NCI-H1694 treated with DMSO at 0.1 percent for 48 hours (cell line): ENCODE data around the gene ABCA4.

ENCODE experiments used
- DNase-seq: peaks from one replicate; lab custom pipeline; 2025; lab: John Stamatoyannopoulos, UW

The ABCA4 gene

GRCh38 chr1:94104776-94105580 lies 16.0 kb downstream of the ABCA4 start:
- DNase-seq, result no peak

DNA sequence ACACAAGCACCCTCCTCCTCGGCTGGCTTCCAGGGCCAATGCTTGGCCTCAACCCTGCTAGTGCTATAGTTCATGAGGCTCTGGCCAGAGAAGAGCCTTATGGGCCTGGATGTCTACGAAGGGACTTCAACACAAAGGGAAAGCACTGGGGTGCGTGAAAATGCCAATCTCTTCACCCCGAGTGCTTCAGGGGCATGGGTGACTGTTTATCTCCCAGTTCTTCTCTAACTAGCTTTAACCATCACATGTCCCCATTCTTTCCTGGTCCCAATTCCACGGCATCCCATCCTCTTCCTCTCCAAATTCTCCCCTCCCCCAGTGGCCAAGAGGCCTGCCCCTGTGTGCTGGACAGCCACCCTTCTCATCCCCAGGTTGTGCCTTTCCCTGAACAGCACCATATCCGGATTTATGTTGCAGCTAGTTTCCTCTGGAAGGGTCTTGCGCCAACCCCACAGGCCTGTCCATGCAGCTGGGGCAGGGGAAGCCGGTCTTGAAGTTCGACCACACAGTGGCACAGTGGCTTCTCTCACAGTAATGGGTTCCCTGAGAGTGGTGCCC lies 16.7 kb downstream of the ABCA4 start:
- DNase-seq, result no peak

- DNase-seq, result no peak
Observed at GRCh38 chr1:94103608-94104007, 17.3 kb downstream of the ABCA4 start.

GRCh38 chr1:94101613-94102525 lies 19.1 kb downstream of the ABCA4 start:
- DNase-seq, result no peak

DNA sequence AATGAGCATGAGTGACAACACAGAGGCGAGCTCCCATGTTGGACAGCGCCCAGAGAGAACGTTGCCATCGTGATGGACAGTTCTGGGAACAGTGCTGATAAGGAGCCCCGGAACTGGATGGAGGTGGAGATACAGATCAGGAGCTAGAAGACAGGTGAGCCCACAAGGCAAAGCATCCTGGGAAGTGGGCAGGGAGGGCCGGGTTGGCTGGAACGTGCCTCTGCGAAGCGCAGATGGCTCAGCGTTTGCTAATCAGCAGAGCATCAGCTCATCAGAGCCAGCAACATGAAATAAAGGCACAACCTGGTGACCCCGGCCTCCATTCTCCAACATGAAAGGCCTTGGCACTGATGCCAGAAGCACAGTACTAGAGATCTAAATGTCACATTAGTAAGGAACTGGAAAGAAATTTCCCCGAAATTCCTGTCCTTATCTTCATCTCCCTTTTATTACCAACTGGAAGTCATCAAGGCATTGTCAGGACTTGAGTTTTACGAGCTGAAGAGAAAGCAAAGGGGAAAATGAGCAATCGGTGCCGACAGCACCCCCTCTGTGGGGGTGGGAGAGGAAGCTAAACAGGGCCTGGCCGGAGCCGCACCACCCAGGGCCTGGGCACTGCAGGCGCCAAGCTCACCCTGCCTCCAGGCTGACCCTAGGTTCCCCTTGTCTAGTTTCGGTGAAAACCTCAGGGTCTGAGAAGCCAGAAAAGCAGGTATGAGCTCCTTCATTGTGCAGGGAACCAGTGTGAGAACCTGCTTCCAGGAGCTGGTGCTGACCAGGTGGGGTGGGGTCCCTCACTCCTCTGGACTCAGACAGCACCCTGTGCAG lies 19.9 kb downstream of the ABCA4 start:
- no peak for DNase-seq

DNA sequence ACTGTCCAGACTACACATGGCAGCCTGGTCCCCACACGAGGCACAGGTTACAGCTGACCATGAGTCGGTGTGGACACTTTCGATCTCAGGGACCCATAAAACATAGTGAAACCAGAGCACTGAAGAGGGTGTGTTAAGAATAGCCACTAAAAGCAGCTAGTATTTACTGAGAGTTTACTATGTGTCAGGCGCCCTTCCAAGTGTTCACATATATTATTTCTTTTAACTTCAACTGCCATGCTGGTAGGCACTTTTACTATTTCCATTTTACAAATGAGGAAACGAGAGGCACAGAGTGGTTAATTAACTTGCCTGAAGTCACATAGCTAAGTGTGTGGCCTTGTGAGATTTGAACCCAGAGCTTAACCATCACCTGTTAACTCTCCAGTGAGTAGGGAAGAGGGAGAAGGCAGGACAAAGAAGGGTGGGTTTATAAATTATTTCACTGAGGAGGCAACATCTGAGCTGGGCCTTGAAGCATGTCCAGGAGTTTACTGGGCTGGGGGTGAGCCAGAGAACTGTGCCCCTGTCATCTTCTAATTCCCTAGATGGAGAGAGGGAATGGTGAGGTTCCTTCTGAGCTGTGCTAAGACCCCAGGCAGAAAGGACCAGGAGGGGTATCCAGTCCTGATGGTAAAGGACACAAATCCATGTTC lies 20.7 kb downstream of the ABCA4 start:
- DNase-seq, result no peak

GRCh38 chr1:94099303-94099702 lies 21.6 kb downstream of the ABCA4 start:
- DNase-seq, result no peak

GRCh38 chr1:94098585-94099111 lies 22.3 kb downstream of the ABCA4 start:
- no peak for DNase-seq

GRCh38 chr1:94096797-94097549 lies 24.0 kb downstream of the ABCA4 start:
- DNase-seq, result no peak

DNA sequence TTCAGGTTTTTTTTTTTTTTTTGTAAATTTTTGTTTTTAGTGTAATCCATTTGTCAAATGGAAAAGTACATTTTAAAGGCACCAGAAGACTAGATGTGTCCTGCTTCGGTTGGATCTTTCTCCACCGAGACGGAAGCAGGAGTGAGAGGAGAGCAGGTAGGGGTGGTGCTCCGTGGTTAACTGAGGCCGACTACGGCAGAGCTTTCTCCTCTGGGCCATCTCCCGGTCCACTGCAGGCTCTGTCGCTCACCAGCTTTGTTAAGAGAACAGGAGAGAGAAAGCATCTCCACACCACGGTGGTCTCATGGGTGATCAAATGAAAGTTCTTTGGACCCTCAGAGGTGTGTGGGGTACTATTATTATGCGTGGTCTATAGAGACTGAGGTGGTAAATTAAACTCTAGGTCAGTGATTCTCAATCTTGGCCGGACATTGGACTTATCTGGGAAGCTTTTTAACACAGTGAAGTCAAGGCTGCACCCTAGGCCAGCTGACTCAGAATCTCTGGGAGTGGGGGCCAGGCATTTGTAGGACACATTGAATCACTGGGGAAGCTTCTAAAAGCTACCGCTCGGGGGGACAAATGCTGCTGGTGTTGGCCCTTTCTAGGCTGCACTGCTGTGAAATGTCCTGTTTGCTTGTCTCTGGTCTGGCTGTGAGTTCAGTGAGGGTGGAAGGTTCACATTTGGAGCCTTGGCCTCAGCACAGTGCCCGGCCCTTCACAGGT lies 25.0 kb downstream of the ABCA4 start:
- DNase-seq, result no peak

- peak; percentile 75 for DNase-seq
Observed at GRCh38 chr1:94095112-94095637, 25.8 kb downstream of the ABCA4 start.

DNA sequence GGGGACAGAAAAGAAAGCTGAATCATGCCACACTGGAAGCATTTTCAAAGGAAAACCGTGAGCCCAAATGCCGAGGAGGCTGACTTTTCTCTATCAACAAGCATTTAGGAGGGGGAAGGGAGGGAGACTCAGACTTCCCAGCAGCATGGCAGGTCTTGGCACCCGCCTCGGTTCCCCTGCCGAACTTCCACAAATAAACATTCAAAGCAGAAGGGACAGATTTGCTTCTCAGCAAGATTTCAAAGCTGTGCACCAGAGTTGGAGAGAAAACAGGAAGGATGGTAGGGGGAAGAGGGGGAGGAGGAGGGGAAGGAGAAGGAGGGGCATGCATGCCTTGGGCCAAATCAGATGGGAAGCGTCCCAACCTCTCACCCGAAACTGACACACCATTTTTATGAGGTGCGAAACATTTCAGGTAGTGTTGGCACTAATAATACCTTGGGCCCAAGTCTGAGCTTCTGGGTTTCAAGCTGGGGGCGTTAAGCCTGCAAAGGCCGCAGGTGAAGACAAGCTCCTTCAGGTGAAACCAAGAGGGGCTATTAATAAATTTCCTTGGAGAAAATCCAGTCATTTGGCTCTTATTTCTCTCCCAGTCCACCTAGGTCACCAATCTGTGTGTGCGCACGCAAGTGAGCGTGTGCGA lies 26.4 kb downstream of the ABCA4 start:
- DNase-seq, result no peak

DNA sequence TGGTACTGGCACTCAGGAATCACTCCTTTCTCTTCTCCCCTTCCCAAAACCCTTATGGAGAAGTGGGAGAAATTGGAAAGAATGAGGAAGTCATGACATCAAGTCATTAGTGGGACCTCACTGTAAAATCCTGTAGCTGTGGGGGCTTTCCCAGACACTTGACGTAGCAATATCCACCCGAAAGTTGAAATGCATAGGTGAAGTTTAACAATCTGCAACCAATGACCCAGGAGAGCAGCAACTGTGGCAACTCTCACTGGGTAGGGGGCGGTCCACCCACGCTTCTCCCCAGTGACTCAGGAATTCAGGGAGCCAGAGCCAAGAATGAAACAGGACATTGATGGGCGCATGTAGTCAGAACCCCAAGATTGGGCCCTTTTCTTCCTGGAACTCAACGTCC lies 27.0 kb downstream of the ABCA4 start:
- DNase-seq, result no peak

GRCh38 chr1:94093396-94093795 lies 27.6 kb downstream of the ABCA4 start:
- DNase-seq, result no peak

DNA sequence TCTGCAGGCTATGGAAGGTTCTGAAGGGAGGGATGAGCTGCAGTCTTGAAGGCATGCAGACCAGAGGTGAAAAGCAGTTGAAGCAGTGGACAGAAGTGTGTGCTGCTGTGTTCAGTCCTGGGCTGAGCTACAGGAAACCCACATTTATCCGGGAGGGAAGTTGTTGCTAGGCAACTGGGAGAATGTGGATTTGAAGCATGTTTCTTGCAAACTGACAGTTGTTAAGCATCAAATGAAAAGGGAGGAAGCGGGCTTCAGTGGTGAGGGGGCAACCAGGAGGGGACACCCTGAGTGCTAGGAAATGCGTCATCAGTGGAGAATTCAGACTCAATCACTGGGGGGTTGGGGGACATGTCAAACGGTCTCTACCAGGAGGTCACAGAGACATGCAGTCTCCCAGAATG lies 28.7 kb downstream of the ABCA4 start:
- no peak for DNase-seq

DNA sequence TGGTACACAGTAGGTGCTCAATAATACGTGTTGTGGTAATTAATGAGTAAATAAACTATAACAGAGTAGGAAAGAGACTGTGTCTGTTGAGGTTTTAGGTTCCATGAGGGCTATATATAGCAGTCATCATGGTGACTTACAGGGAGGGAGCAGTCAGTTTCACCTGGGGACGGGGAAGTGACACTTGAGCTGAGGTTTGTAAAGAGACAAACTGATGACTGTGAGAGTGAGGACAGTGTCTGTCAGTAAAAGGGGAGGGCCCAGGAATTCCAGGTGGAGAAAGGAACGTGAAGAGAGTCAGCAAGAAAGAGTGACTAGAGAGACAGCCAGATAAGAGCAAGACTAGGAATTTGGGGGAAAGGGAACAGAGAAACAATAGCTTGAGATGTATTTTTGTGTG lies 30.2 kb downstream of the ABCA4 start:
- no peak for DNase-seq

- DNase-seq, result no peak
Observed at GRCh38 chr1:94087193-94087592, 33.8 kb downstream of the ABCA4 start.

GRCh38 chr1:94084547-94084946 lies 36.4 kb downstream of the ABCA4 start:
- no peak for DNase-seq

DNA sequence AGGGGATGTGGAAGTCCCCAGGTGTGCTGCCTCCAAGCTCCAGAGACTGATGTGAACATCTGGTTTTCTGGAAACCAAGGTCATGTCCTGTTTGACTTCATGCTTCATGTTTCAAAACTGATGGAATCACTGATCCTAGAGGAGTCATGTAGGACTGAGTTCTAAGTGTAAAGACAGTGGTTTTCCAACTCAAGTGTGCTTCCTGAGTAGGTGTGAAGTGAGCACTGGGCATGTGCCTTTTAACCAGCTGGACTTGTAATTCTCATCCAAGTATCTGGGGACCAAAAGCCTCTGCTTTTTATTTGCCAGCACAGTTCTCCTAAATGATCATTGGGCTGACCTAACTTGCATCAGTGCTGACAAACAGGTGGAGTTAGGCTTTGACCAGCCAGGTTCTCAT lies 36.9 kb downstream of the ABCA4 start:
- DNase-seq, result no peak
